Breast epithelium (tissue), 3 donors: ENCODE measurements around the gene SRPK1.

Experiments used
- CTCF ChIP-seq, 3 donors: fragments of 450-650 bp; IDR thresholded peaks; one replicate each; pipeline ENCODE4 v1.5.1; 2016 to 2017; ENCODE audit warnings: antibody characterized with exemption in 3 of 3, mild to moderate bottlenecking in 3 of 3, moderate library complexity in 3 of 3
- POLR2A ChIP-seq: fragments of 450-650 bp; IDR thresholded peaks from one replicate; pipeline ENCODE4 v1.6.1; 2016; ENCODE audit warnings: antibody characterized with exemption, mild to moderate bottlenecking, moderate library complexity

- no peak for TF ChIP-seq CTCF (IDR thresholded peaks at IDR 0.05)
- no peak for TF ChIP-seq POLR2A
These were observed 34.2 kb upstream of the SRPK1 start for GRCh38 chr6:35955071-35955470.
